ENCODE results near the gene ENPP1.

The ENPP1 gene

GRCh38 chr6:131828951-131829350 lies 21.1 kb downstream of the ENPP1 start:
- no peak overlapping the region for H3K9ac ChIP-seq (ENCODE audit: low read length in 2 of 2)
- no peaks in the 10 kb centered on the region for H3K4me1 ChIP-seq (ENCODE audit: control insufficient read depth, insufficient read depth, low read length)
- H3K27me3 ChIP-seq (ENCODE audit: control insufficient read depth in 1 of 2, insufficient read depth in 2 of 2, low read length in 2 of 2): no peaks in the 10 kb centered on the region
- H3K9me3 ChIP-seq (ENCODE audit: control insufficient read depth in 2 of 2, low read length in 2 of 2): no peaks in the 10 kb centered on the region
- H3K4me3 ChIP-seq (ENCODE audit: low read length in 2 of 2): no peak overlapping the region
- H3K27ac ChIP-seq (ENCODE audit: low read length): no peak overlapping the region
- no peaks in the 10 kb centered on the region for H3K36me3 ChIP-seq (ENCODE audit: control insufficient read depth in 2 of 2, insufficient read depth in 2 of 2, low read length in 2 of 2)

- no peak overlapping the region for H3K9ac ChIP-seq (ENCODE audit: low read length in 2 of 2)
- H3K36me3 ChIP-seq (ENCODE audit: control insufficient read depth in 2 of 2, insufficient read depth in 2 of 2, low read length in 2 of 2): no peaks in the 10 kb centered on the region
- no peaks in the 10 kb centered on the region for H3K4me1 ChIP-seq (ENCODE audit: control insufficient read depth, insufficient read depth, low read length)
- H3K27ac ChIP-seq (ENCODE audit: low read length): no peak overlapping the region
- H3K4me3 ChIP-seq (ENCODE audit: low read length in 2 of 2): no peak overlapping the region
- H3K9me3 ChIP-seq (ENCODE audit: control insufficient read depth in 2 of 2, low read length in 2 of 2): no peaks in the 10 kb centered on the region
- H3K27me3 ChIP-seq (ENCODE audit: control insufficient read depth in 1 of 2, insufficient read depth in 2 of 2, low read length in 2 of 2): no peaks in the 10 kb centered on the region
Observed at GRCh38 chr6:131831392-131831791, 23.6 kb downstream of the ENPP1 start.

- no peaks in the 10 kb centered on the region for H3K36me3 ChIP-seq (ENCODE audit: control insufficient read depth in 2 of 2, insufficient read depth in 2 of 2, low read length in 2 of 2)
- H3K4me3 ChIP-seq (ENCODE audit: low read length in 2 of 2): no peak overlapping the region
- H3K27ac ChIP-seq (ENCODE audit: low read length): no peak overlapping the region
- H3K4me1 ChIP-seq (ENCODE audit: control insufficient read depth, insufficient read depth, low read length): no peaks in the 10 kb centered on the region
- H3K27me3 ChIP-seq (ENCODE audit: control insufficient read depth in 1 of 2, insufficient read depth in 2 of 2, low read length in 2 of 2): no peaks in the 10 kb centered on the region
- no peaks in the 10 kb centered on the region for H3K9me3 ChIP-seq (ENCODE audit: control insufficient read depth in 2 of 2, low read length in 2 of 2)
- H3K9ac ChIP-seq (ENCODE audit: low read length in 2 of 2): no peak overlapping the region
Observed at GRCh38 chr6:131831886-131832285, 24.1 kb downstream of the ENPP1 start.

GRCh38 chr6:131832363-131832762 lies 24.5 kb downstream of the ENPP1 start:
- Histone ChIP-seq H3K36me3 (ENCODE audit: control insufficient read depth in 2 of 2, insufficient read depth in 2 of 2, low read length in 2 of 2) (no peaks in the 10 kb centered on the region), H3K27ac (ENCODE audit: low read length) (no peak overlapping the region), H3K27me3 (ENCODE audit: control insufficient read depth in 1 of 2, insufficient read depth in 2 of 2, low read length in 2 of 2) (no peaks in the 10 kb centered on the region), H3K9ac (ENCODE audit: low read length in 2 of 2) (no peak overlapping the region), H3K4me3 (ENCODE audit: low read length in 2 of 2) (no peak overlapping the region), H3K9me3 (ENCODE audit: control insufficient read depth in 2 of 2, low read length in 2 of 2) (no peaks in the 10 kb centered on the region), H3K4me1 (ENCODE audit: control insufficient read depth, insufficient read depth, low read length) (no peaks in the 10 kb centered on the region)

DNA sequence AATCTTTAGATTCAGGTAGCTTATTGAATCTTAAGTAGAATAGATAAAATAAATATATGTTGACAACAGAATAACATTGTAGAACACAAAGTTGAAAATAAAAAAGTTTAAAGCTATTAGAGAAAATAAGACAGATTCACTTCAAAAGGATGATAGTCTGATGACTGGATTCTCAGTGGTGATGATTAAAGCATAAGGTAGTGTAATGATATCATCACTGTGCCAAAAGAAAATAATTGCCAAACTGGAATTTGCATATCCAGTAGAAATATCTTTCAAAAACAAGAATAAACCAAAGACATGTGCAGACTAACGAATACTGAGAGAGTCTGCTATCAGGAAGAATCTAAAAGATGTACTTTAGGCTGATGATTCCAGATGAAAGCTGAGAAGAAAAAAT lies 30.2 kb downstream of the ENPP1 start:
- Histone ChIP-seq H3K9me3 (ENCODE audit: control insufficient read depth in 2 of 2, low read length in 2 of 2) (no peaks in the 10 kb centered on the region), H3K4me1 (ENCODE audit: control insufficient read depth, insufficient read depth, low read length) (no peaks in the 10 kb centered on the region), H3K4me3 (ENCODE audit: low read length in 2 of 2) (no peak overlapping the region), H3K27ac (ENCODE audit: low read length) (no peak overlapping the region), H3K36me3 (ENCODE audit: control insufficient read depth in 2 of 2, insufficient read depth in 2 of 2, low read length in 2 of 2) (no peaks in the 10 kb centered on the region), H3K27me3 (ENCODE audit: control insufficient read depth in 1 of 2, insufficient read depth in 2 of 2, low read length in 2 of 2) (no peaks in the 10 kb centered on the region), H3K9ac (ENCODE audit: low read length in 2 of 2) (no peak overlapping the region)

DNA sequence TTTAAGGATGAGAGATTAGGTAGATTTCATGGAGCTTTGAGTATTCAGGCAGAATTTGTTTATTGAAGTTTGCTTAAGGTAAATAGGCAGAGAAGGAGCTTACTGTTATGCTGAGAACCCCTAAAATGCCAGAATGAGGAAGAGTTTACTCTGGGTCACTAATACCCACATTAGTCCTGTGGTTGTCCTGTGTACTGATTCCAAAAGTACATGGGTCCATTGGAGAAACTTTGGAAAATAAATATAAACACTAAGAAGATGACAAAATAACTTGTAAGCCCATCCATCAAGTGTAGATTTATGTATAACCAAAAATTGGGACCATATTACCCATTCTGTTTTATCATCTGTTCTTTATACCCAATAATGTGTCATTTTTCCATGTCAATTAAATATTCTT lies 31.6 kb downstream of the ENPP1 start:
- Histone ChIP-seq H3K4me3 (ENCODE audit: low read length in 2 of 2) (no peak overlapping the region), H3K27me3 (ENCODE audit: control insufficient read depth in 1 of 2, insufficient read depth in 2 of 2, low read length in 2 of 2) (no peaks in the 10 kb centered on the region), H3K4me1 (ENCODE audit: control insufficient read depth, insufficient read depth, low read length) (no peaks in the 10 kb centered on the region), H3K27ac (ENCODE audit: low read length) (no peak overlapping the region), H3K36me3 (ENCODE audit: control insufficient read depth in 2 of 2, insufficient read depth in 2 of 2, low read length in 2 of 2) (no peaks in the 10 kb centered on the region), H3K9ac (ENCODE audit: low read length in 2 of 2) (no peak overlapping the region), H3K9me3 (ENCODE audit: control insufficient read depth in 2 of 2, low read length in 2 of 2) (no peaks in the 10 kb centered on the region)

GRCh38 chr6:131840441-131840840 lies 32.6 kb downstream of the ENPP1 start:
- Histone ChIP-seq H3K9ac (ENCODE audit: low read length in 2 of 2) (no peak overlapping the region), H3K4me1 (ENCODE audit: control insufficient read depth, insufficient read depth, low read length) (no peaks in the 10 kb centered on the region), H3K27me3 (ENCODE audit: control insufficient read depth in 1 of 2, insufficient read depth in 2 of 2, low read length in 2 of 2) (no peaks in the 10 kb centered on the region), H3K36me3 (ENCODE audit: control insufficient read depth in 2 of 2, insufficient read depth in 2 of 2, low read length in 2 of 2) (no peaks in the 10 kb centered on the region), H3K9me3 (ENCODE audit: control insufficient read depth in 2 of 2, low read length in 2 of 2) (no peaks in the 10 kb centered on the region), H3K27ac (ENCODE audit: low read length) (no peak overlapping the region), H3K4me3 (ENCODE audit: low read length in 2 of 2) (no peak overlapping the region)

GRCh38 chr6:131840936-131841583 lies 33.2 kb downstream of the ENPP1 start:
- H3K4me3 ChIP-seq (ENCODE audit: low read length in 2 of 2): no peak overlapping the region
- no peaks in the 10 kb centered on the region for H3K27me3 ChIP-seq (ENCODE audit: control insufficient read depth in 1 of 2, insufficient read depth in 2 of 2, low read length in 2 of 2)
- H3K36me3 ChIP-seq (ENCODE audit: control insufficient read depth in 2 of 2, insufficient read depth in 2 of 2, low read length in 2 of 2): no peaks in the 10 kb centered on the region
- no peaks in the 10 kb centered on the region for H3K4me1 ChIP-seq (ENCODE audit: control insufficient read depth, insufficient read depth, low read length)
- no peak overlapping the region for H3K27ac ChIP-seq (ENCODE audit: low read length)
- no peaks in the 10 kb centered on the region for H3K9me3 ChIP-seq (ENCODE audit: control insufficient read depth in 2 of 2, low read length in 2 of 2)
- H3K9ac ChIP-seq (ENCODE audit: low read length in 2 of 2): no peak overlapping the region

- no peak overlapping the region for H3K27ac ChIP-seq (ENCODE audit: low read length)
- H3K4me1 ChIP-seq (ENCODE audit: control insufficient read depth, insufficient read depth, low read length): no peaks in the 10 kb centered on the region
- no peaks in the 10 kb centered on the region for H3K36me3 ChIP-seq (ENCODE audit: control insufficient read depth in 2 of 2, insufficient read depth in 2 of 2, low read length in 2 of 2)
- no peaks in the 10 kb centered on the region for H3K27me3 ChIP-seq (ENCODE audit: control insufficient read depth in 1 of 2, insufficient read depth in 2 of 2, low read length in 2 of 2)
- H3K4me3 ChIP-seq (ENCODE audit: low read length in 2 of 2): no peak overlapping the region
- no peak overlapping the region for H3K9ac ChIP-seq (ENCODE audit: low read length in 2 of 2)
- no peaks in the 10 kb centered on the region for H3K9me3 ChIP-seq (ENCODE audit: control insufficient read depth in 2 of 2, low read length in 2 of 2)
Observed at GRCh38 chr6:131843768-131844167, 35.9 kb downstream of the ENPP1 start.

GRCh38 chr6:131844243-131844841 lies 36.5 kb downstream of the ENPP1 start:
- no peaks in the 10 kb centered on the region for H3K4me1 ChIP-seq (ENCODE audit: control insufficient read depth, insufficient read depth, low read length)
- H3K27me3 ChIP-seq (ENCODE audit: control insufficient read depth in 1 of 2, insufficient read depth in 2 of 2, low read length in 2 of 2): no peaks in the 10 kb centered on the region
- no peak overlapping the region for H3K4me3 ChIP-seq (ENCODE audit: low read length in 2 of 2)
- no peak overlapping the region for H3K27ac ChIP-seq (ENCODE audit: low read length)
- no peaks in the 10 kb centered on the region for H3K36me3 ChIP-seq (ENCODE audit: control insufficient read depth in 2 of 2, insufficient read depth in 2 of 2, low read length in 2 of 2)
- no peak overlapping the region for H3K9ac ChIP-seq (ENCODE audit: low read length in 2 of 2)
- no peaks in the 10 kb centered on the region for H3K9me3 ChIP-seq (ENCODE audit: control insufficient read depth in 2 of 2, low read length in 2 of 2)

DNA sequence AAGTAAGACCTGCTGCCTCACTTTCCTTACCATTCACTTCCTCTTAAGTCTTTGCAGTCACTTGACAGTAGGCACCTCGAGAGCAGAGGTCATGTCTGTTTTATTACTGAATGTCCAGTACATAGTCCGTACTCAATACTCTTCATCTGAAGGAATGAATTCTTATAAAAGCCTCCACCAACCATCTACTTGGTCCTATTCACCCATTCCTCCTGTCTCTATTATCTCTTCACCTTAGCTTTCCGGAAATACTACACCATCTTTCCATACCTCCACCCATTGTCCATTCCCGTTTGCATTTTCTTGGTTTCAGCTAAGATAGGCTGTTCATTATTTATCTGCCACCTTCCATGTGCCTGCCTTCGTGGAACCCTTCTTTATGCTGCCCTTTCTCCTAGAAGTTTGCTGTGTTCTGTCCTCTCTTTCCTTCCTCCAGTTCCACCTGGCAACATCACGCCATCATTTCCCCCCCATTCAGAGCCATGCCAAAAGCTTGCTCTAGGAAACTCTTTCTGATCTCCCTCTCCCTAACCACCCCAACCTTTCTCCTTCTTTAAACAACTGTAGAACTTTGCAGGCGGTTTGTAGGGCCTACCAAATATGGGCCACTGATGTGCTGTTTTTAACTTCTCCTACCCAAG lies 38.3 kb downstream of the ENPP1 start:
- no peak overlapping the region for H3K27ac ChIP-seq (ENCODE audit: low read length)
- H3K4me1 ChIP-seq (ENCODE audit: control insufficient read depth, insufficient read depth, low read length): no peaks in the 10 kb centered on the region
- no peak overlapping the region for H3K4me3 ChIP-seq (ENCODE audit: low read length in 2 of 2)
- H3K36me3 ChIP-seq (ENCODE audit: control insufficient read depth in 2 of 2, insufficient read depth in 2 of 2, low read length in 2 of 2): no peaks in the 10 kb centered on the region
- H3K9ac ChIP-seq (ENCODE audit: low read length in 2 of 2): no peak overlapping the region
- no peaks in the 10 kb centered on the region for H3K27me3 ChIP-seq (ENCODE audit: control insufficient read depth in 1 of 2, insufficient read depth in 2 of 2, low read length in 2 of 2)
- H3K9me3 ChIP-seq (ENCODE audit: control insufficient read depth in 2 of 2, low read length in 2 of 2): no peaks in the 10 kb centered on the region
